Measurements from ENCODE around the gene AXDND1.

AXDND1 gene

GRCh38 chr1:179327679-179328078 is 38.1 kb upstream of the AXDND1 start:
- Histone ChIP-seq H3K9ac (ENCODE audit: low read length) (no peak overlapping the region), H3K27me3 (ENCODE audit: low read depth, low read length) (no peaks in the 10 kb centered on the region), H4K20me1 (ENCODE audit: insufficient read depth, low read length) (no peaks in the 10 kb centered on the region), H3K4me2 (ENCODE audit: low read length) (no peak overlapping the region), H3K9me3 (ENCODE audit: insufficient read depth, low read length) (peaks cover 10% of the 10 kb centered on the region; the same call in 1 of the 2 replicates), H3K4me3 (ENCODE audit: low read length) (no peak overlapping the region), H3K4me1 (ENCODE audit: low read length) (no peaks in the 10 kb centered on the region), H3K79me2 (ENCODE audit: low read length) (no peaks in the 10 kb centered on the region), H3K27ac (ENCODE audit: low read length) (no peak overlapping the region), H3K36me3 (replicated peaks; ENCODE audit: low read depth, low read length) (peaks cover 12% of the 10 kb centered on the region), H2AFZ (ENCODE audit: low read depth, low read length) (no peak overlapping the region)
- no peak for TF ChIP-seq CTCF (IDR thresholded peaks at IDR 0.05; ENCODE audit: low read depth, low read length)

GRCh38 chr1:179329862-179330261 is 35.9 kb upstream of the AXDND1 start:
- Histone ChIP-seq H3K9ac (ENCODE audit: low read length) (no peak overlapping the region), H4K20me1 (ENCODE audit: insufficient read depth, low read length) (no peaks in the 10 kb centered on the region), H3K27me3 (ENCODE audit: low read depth, low read length) (no peaks in the 10 kb centered on the region), H3K79me2 (ENCODE audit: low read length) (no peaks in the 10 kb centered on the region), H3K4me1 (ENCODE audit: low read length) (no peaks in the 10 kb centered on the region), H3K4me3 (ENCODE audit: low read length) (no peak overlapping the region), H3K4me2 (ENCODE audit: low read length) (no peak overlapping the region), H2AFZ (ENCODE audit: low read depth, low read length) (no peak overlapping the region), H3K9me3 (ENCODE audit: insufficient read depth, low read length) (peaks cover 10% of the 10 kb centered on the region; the same call in 1 of the 2 replicates), H3K36me3 (replicated peaks; ENCODE audit: low read depth, low read length) (peaks cover 12% of the 10 kb centered on the region), H3K27ac (ENCODE audit: low read length) (no peak overlapping the region)
- TF ChIP-seq EZH2phosphoT487 (IDR thresholded peaks at IDR 0.05; ENCODE audit: low read depth) (no peak), CTCF (IDR thresholded peaks at IDR 0.05; ENCODE audit: low read depth, low read length) (no peak)

- no peak overlapping the region for H2AFZ ChIP-seq (ENCODE audit: low read depth, low read length)
- no peak for TF ChIP-seq CTCF (IDR thresholded peaks at IDR 0.05; ENCODE audit: low read depth, low read length)
- no peak for TF ChIP-seq EZH2phosphoT487 (IDR thresholded peaks at IDR 0.05; ENCODE audit: low read depth)
- peaks cover 15% of the 10 kb centered on the region for H3K36me3 ChIP-seq (replicated peaks; ENCODE audit: low read depth, low read length)
- no peak overlapping the region for H3K4me3 ChIP-seq (ENCODE audit: low read length)
- peaks cover 7% of the 10 kb centered on the region; the same call in 1 of the 2 replicates for H3K9me3 ChIP-seq (ENCODE audit: insufficient read depth, low read length)
- no peak overlapping the region for H3K9ac ChIP-seq (ENCODE audit: low read length)
- no peak overlapping the region for H3K27ac ChIP-seq (ENCODE audit: low read length)
- no peaks in the 10 kb centered on the region for H3K27me3 ChIP-seq (ENCODE audit: low read depth, low read length)
- H3K79me2 ChIP-seq (ENCODE audit: low read length), result no peaks in the 10 kb centered on the region
- no peaks in the 10 kb centered on the region for H4K20me1 ChIP-seq (ENCODE audit: insufficient read depth, low read length)
- H3K4me2 ChIP-seq (ENCODE audit: low read length), result no peak overlapping the region
- no peaks in the 10 kb centered on the region for H3K4me1 ChIP-seq (ENCODE audit: low read length)
Observed at GRCh38 chr1:179334440-179334839, 31.3 kb upstream of the AXDND1 start.

GRCh38 chr1:179337288-179337687 is 28.5 kb upstream of the AXDND1 start:
- no peaks in the 10 kb centered on the region for H4K20me1 ChIP-seq (ENCODE audit: insufficient read depth, low read length)
- no peak overlapping the region for H2AFZ ChIP-seq (ENCODE audit: low read depth, low read length)
- H3K36me3 ChIP-seq (replicated peaks; ENCODE audit: low read depth, low read length), result peaks cover 8% of the 10 kb centered on the region
- no peaks in the 10 kb centered on the region for H3K9me3 ChIP-seq (ENCODE audit: insufficient read depth, low read length)
- H3K4me3 ChIP-seq (ENCODE audit: low read length), result no peak overlapping the region
- no peak overlapping the region for H3K27ac ChIP-seq (ENCODE audit: low read length)
- no peak overlapping the region for H3K9ac ChIP-seq (ENCODE audit: low read length)
- TF ChIP-seq CTCF (IDR thresholded peaks at IDR 0.05; ENCODE audit: low read depth, low read length) (no peak), EZH2phosphoT487 (IDR thresholded peaks at IDR 0.05; ENCODE audit: low read depth) (no peak)
- H3K4me2 ChIP-seq (ENCODE audit: low read length), result no peak overlapping the region
- no peaks in the 10 kb centered on the region for H3K27me3 ChIP-seq (ENCODE audit: low read depth, low read length)
- H3K79me2 ChIP-seq (ENCODE audit: low read length), result no peaks in the 10 kb centered on the region
- H3K4me1 ChIP-seq (ENCODE audit: low read length), result peaks cover 11% of the 10 kb centered on the region

Measured in OCI-LY3 (cell line).